Natural killer cell treated with Interleukin-12 subunit alpha and Interleukin-12 subunit beta and Interleukin-15 and Interleukin-18, amount 100 ng/mL, for 72 hours (primary cell): Measurements from ENCODE around the gene INPP5E. TPM values are rescaled to one million over a fixed set of nuclear protein-coding genes. Genes with fewer than 3 reads are reported as not detected.

Source experiments
- ATAC-seq, 2 donors: fragments of 150-1000 bp; cut with Tn5 transposase in 1 of 2; sonication (Bioruptor Pico), chemical (Tn5 transposase) in 1 of 2; 2 replicates each; pipeline ENCODE4 v1.10.0; 2021
- DNase-seq: peaks from one replicate; pipeline ENCODE4 v3.0.0; 2022; ENCODE audit warnings: low spot score
- H3K27ac Mint-ChIP-seq, 2 donors: 1 replicate in 1 of 2; 2 replicates in 1 of 2; pipeline ENCODE4 v1.8.0; 2022; ENCODE audit warnings: mixed read lengths in 2 of 2, mild to moderate bottlenecking in 1 of 2, moderate library complexity in 1 of 2
- H3K27me3 Mint-ChIP-seq, 2 donors: 1 replicate in 1 of 2; 2 replicates in 1 of 2; pipeline ENCODE4 v1.8.0; 2022; ENCODE audit warnings: mixed read lengths in 2 of 2
- H3K36me3 Mint-ChIP-seq: one replicate; pipeline ENCODE4 v1.8.0; 2022; ENCODE audit warnings: mixed read lengths
- H3K4me1 Mint-ChIP-seq, 2 donors: 1 replicate in 1 of 2; 2 replicates in 1 of 2; pipeline ENCODE4 v1.8.0; 2022; ENCODE audit warnings: low read depth in 2 of 2, mixed read lengths in 2 of 2, mild to moderate bottlenecking in 1 of 2
- H3K4me3 Mint-ChIP-seq: one replicate; pipeline ENCODE4 v1.8.0; 2022; ENCODE audit warnings: mixed read lengths
- H3K9me3 Mint-ChIP-seq: 2 replicates; pipeline ENCODE4 v1.8.0; 2022; ENCODE audit warnings: mixed read lengths
- total RNA-seq, 2 donors: library from RNA; stranded (reverse); gene quantifications; one replicate each; pipeline ENCODE4 v1.2.3, GENCODE V29; 2022

The INPP5E gene
- total RNA-seq, 2 donors from 2014 or later: 10.4 to 18.1 TPM

GRCh38 chr9:136447173-136447778 lies 7.6 kb upstream of the INPP5E start:
- H3K27me3 Mint-ChIP-seq: no peaks in the 10 kb centered on the region
- H3K4me1 Mint-ChIP-seq: peaks cover 0 to 4% of the 10 kb centered on the region in 2 donors
- no peak for ATAC-seq
- H3K27ac Mint-ChIP-seq: no peak overlapping the region
- DNase-seq: no peak
- H3K4me3 Mint-ChIP-seq: no peak overlapping the region
- H3K9me3 Mint-ChIP-seq: no peaks in the 10 kb centered on the region
- H3K36me3 Mint-ChIP-seq: peaks cover 25% of the 10 kb centered on the region

- ATAC-seq: no peak
- H3K4me1 Mint-ChIP-seq: peaks cover 0 to 4% of the 10 kb centered on the region in 2 donors
- no peaks in the 10 kb centered on the region for H3K27me3 Mint-ChIP-seq
- no peak overlapping the region for H3K27ac Mint-ChIP-seq
- H3K4me3 Mint-ChIP-seq: no peak overlapping the region
- DNase-seq: no peak
- peaks cover 25% of the 10 kb centered on the region for H3K36me3 Mint-ChIP-seq
- no peaks in the 10 kb centered on the region for H3K9me3 Mint-ChIP-seq
Measured at GRCh38 chr9:136445799-136446198, 6.2 kb upstream of the INPP5E start.

- no peak for ATAC-seq
Measured at GRCh38 chr9:136444102-136444501, 4.5 kb upstream of the INPP5E start.

GRCh38 chr9:136443687-136444086 lies 4.0 kb upstream of the INPP5E start:
- H3K27me3 Mint-ChIP-seq: no peaks in the 10 kb centered on the region
- ATAC-seq (no peak), DNase-seq (no peak)
- H3K4me3 Mint-ChIP-seq: no peak overlapping the region
- H3K36me3 Mint-ChIP-seq: peaks cover 25% of the 10 kb centered on the region
- no peak overlapping the region for H3K27ac Mint-ChIP-seq
- H3K4me1 Mint-ChIP-seq: no peaks in the 10 kb centered on the region
- H3K9me3 Mint-ChIP-seq: no peaks in the 10 kb centered on the region

More at GRCh38 chr9:136444102-136444501, 4.5 kb upstream of the INPP5E start:
- no peaks in the 10 kb centered on the region for H3K9me3 Mint-ChIP-seq
- H3K4me1 Mint-ChIP-seq: no peaks in the 10 kb centered on the region
- H3K4me3 Mint-ChIP-seq: no peak overlapping the region
- H3K36me3 Mint-ChIP-seq: peaks cover 25% of the 10 kb centered on the region
- H3K27ac Mint-ChIP-seq: no peak overlapping the region
- DNase-seq: no peak
- H3K27me3 Mint-ChIP-seq: no peaks in the 10 kb centered on the region

- ATAC-seq (no peak), DNase-seq (no peak)
- H3K36me3 Mint-ChIP-seq: peaks cover 23% of the 10 kb centered on the region
- peaks cover 0 to 4% of the 10 kb centered on the region in 2 donors for H3K4me1 Mint-ChIP-seq
- no peaks in the 10 kb centered on the region for H3K9me3 Mint-ChIP-seq
- H3K27ac Mint-ChIP-seq: no peak overlapping the region
- no peak overlapping the region for H3K4me3 Mint-ChIP-seq
- H3K27me3 Mint-ChIP-seq: no peaks in the 10 kb centered on the region
Measured at GRCh38 chr9:136443087-136443486, 3.4 kb upstream of the INPP5E start.

GRCh38 chr9:136442265-136442664 lies 2.6 kb upstream of the INPP5E start:
- Mint-ChIP-seq H3K27ac (no peak overlapping the region), H3K27me3 (no peaks in the 10 kb centered on the region), H3K9me3 (no peaks in the 10 kb centered on the region), H3K4me3 (no peak overlapping the region), H3K4me1 (peaks cover 3 to 6% of the 10 kb centered on the region in 2 donors), H3K36me3 (peaks cover 18% of the 10 kb centered on the region)
- ATAC-seq (no peak), DNase-seq (no peak)

- Mint-ChIP-seq H3K9me3 (no peaks in the 10 kb centered on the region), H3K4me3 (no peak overlapping the region), H3K27ac (no peak overlapping the region), H3K4me1 (peaks cover 8 to 11% of the 10 kb centered on the region in 2 donors), H3K36me3 (peaks cover 16% of the 10 kb centered on the region), H3K27me3 (no peaks in the 10 kb centered on the region)
- DNase-seq (no peak), ATAC-seq (no peak)
Measured at GRCh38 chr9:136441681-136442245, 2.1 kb upstream of the INPP5E start.

GRCh38 chr9:136441191-136441680 lies 1.6 kb upstream of the INPP5E start:
- H3K27me3 Mint-ChIP-seq: no peaks in the 10 kb centered on the region
- DNase-seq: no peak
- no peak overlapping the region for H3K4me3 Mint-ChIP-seq
- H3K27ac Mint-ChIP-seq: no peak overlapping the region
- H3K4me1 Mint-ChIP-seq: peaks cover 11 to 15% of the 10 kb centered on the region in 2 donors
- ATAC-seq: no peak
- H3K36me3 Mint-ChIP-seq: peaks cover 12% of the 10 kb centered on the region
- no peaks in the 10 kb centered on the region for H3K9me3 Mint-ChIP-seq

GRCh38 chr9:136438548-136439480 lies 831 bp downstream of the INPP5E start:
- H3K36me3 Mint-ChIP-seq: peaks cover 9% of the 10 kb centered on the region
- H3K27ac Mint-ChIP-seq: no peak overlapping the region
- H3K4me1 Mint-ChIP-seq: peaks cover 11 to 18% of the 10 kb centered on the region in 2 donors
- ATAC-seq: peak; percentile 66 to 72
- H3K27me3 Mint-ChIP-seq: no peaks in the 10 kb centered on the region
- no peaks in the 10 kb centered on the region for H3K9me3 Mint-ChIP-seq
- H3K4me3 Mint-ChIP-seq: peak overlapping the region; percentile 79
- no peak for DNase-seq

- DNase-seq (no peak), ATAC-seq (no peak)
- Mint-ChIP-seq H3K27me3 (no peaks in the 10 kb centered on the region), H3K4me3 (peak overlapping the region; percentile 79), H3K27ac (peak overlapping the region in 1 of 2 donors; percentile 61), H3K4me1 (peaks cover 11 to 18% of the 10 kb centered on the region in 2 donors), H3K36me3 (peaks cover 6% of the 10 kb centered on the region), H3K9me3 (no peaks in the 10 kb centered on the region)
Measured at GRCh38 chr9:136437839-136438547, 1.7 kb downstream of the INPP5E start.

GRCh38 chr9:136437430-136437829 lies 2.2 kb downstream of the INPP5E start:
- Mint-ChIP-seq H3K27ac (no peak overlapping the region), H3K9me3 (no peaks in the 10 kb centered on the region), H3K27me3 (no peaks in the 10 kb centered on the region), H3K36me3 (peaks cover under 1% of the 10 kb centered on the region), H3K4me1 (peaks cover 11 to 20% of the 10 kb centered on the region in 2 donors), H3K4me3 (peak overlapping the region; percentile 79)
- ATAC-seq (no peak), DNase-seq (no peak)

- Mint-ChIP-seq H3K4me3 (peak overlapping the region; percentile 79), H3K9me3 (no peaks in the 10 kb centered on the region), H3K4me1 (peaks cover 11 to 20% of the 10 kb centered on the region in 2 donors), H3K27ac (no peak overlapping the region), H3K27me3 (no peaks in the 10 kb centered on the region), H3K36me3 (no peaks in the 10 kb centered on the region)
- ATAC-seq (no peak), DNase-seq (no peak)
Measured at GRCh38 chr9:136436055-136436634, 3.5 kb downstream of the INPP5E start.

- ATAC-seq (no peak), DNase-seq (no peak)
- no peaks in the 10 kb centered on the region for H3K36me3 Mint-ChIP-seq
- H3K27ac Mint-ChIP-seq: no peak overlapping the region
- no peaks in the 10 kb centered on the region for H3K27me3 Mint-ChIP-seq
- no peaks in the 10 kb centered on the region for H3K9me3 Mint-ChIP-seq
- H3K4me3 Mint-ChIP-seq: no peak overlapping the region
- peaks cover 11 to 20% of the 10 kb centered on the region in 2 donors for H3K4me1 Mint-ChIP-seq
Measured at GRCh38 chr9:136434580-136435169, 5.0 kb downstream of the INPP5E start.
